SH-SY5Y (cell line): Measurements from ENCODE around the gene MEIS2.

Experiments used
- GATA2 ChIP-seq: IDR thresholded peaks from 2 replicates; pipeline ENCODE4 v1.6.1; 2011; ENCODE audit warnings: mild to moderate bottlenecking, low read depth, low read length
- GATA3 ChIP-seq: IDR thresholded peaks from 2 replicates; pipeline ENCODE4 v1.6.1; 2011; ENCODE audit warnings: low read depth, mild to moderate bottlenecking, low read length, moderate library complexity

- TF ChIP-seq GATA2 (no peak), GATA3 (no peak)
Measured at GRCh38 chr15:36921484-36922091, 178.8 kb downstream of the MEIS2 start.
